ENCODE data around the gene TMEM62.

TMEM62 gene

DNA sequence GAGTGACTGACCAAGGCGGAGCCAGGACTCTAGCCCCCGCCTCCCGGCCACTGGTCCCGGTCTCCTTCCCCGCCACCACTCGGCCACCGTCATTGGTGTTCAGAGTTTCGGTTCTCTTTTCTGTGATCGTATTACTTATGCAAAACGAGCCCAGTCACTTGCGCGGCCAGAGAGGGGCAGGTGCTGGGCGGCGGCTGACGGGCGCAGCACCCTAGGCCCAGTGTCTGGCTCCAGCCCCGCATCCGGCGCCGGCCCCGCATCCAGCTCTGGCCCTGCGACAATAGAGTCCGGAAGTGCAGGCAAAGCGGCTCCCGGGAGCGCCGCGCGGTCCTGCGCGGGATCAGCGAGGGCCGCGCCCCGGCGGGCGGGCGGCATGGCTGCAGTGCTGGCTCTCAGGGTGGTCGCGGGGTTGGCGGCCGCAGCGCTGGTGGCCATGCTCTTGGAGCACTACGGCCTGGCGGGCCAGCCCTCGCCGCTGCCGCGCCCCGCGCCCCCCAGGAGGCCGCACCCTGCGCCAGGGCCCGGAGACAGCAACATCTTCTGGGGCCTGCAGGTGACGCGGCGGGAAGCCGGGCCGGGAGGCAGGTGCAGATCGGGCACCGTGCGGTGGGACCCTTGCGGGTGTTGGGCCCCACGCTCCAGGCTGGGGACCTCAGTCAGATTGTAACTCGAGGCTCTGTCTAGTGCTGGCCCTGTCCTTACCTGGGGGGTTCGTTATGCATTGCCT, at the start of gene TMEM62:
Gene TMEM62, plus strand, starts transcription at position 157 of the 727 bp plus-strand sequence. Its CDS starts 217 bp downstream, at position 374.
- peak; percentile 81 for DNase-seq (ENCODE audit: low spot score)

DNA sequence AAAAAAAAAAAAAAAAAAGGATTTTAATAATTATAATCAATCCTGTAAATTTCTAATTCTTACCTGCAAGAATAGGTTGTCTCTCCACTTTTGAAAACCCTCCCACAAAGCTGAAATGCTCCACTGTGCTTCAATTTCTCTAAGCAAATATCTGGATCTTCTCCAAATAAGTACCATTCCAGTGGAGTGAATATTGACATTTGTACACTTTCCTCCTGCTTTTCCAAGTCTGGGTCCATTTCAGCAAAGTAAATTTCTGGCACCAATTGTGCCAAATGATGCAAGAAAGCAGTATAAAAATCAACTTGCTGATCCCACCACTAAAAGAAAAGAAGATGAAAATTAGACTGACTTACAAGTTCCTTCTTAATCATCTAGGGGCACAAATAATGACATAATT, 47.5 kb upstream of the TMEM62 start:
- DNase-seq (ENCODE audit: low spot score): no peak

DNA sequence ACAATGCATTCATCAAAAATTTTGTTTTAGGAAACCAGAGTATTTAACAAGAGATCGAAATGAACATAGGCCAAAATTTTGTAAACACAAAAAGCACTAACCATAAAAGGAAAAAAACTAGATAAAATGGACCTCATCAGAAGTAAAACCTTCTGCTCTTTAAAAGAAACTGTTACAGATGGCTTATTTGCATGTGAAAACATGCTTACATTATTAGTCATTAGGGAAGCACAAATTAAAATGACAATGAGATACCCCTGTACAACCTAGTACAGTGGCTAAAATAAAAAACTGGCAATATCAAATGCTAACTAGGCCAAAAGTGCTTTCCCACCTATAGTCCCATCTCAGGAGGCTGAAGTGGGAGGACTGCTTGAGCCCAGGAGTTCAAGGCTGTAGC, 46.8 kb upstream of the TMEM62 start:
- DNase-seq (ENCODE audit: low spot score): no peak

- DNase-seq (ENCODE audit: low spot score): no peak
Measured at GRCh38 chr15:43091859-43092258, 41.5 kb upstream of the TMEM62 start.

- no peak for DNase-seq (ENCODE audit: low spot score)
Measured at GRCh38 chr15:43093026-43093425, 40.4 kb upstream of the TMEM62 start.

DNA sequence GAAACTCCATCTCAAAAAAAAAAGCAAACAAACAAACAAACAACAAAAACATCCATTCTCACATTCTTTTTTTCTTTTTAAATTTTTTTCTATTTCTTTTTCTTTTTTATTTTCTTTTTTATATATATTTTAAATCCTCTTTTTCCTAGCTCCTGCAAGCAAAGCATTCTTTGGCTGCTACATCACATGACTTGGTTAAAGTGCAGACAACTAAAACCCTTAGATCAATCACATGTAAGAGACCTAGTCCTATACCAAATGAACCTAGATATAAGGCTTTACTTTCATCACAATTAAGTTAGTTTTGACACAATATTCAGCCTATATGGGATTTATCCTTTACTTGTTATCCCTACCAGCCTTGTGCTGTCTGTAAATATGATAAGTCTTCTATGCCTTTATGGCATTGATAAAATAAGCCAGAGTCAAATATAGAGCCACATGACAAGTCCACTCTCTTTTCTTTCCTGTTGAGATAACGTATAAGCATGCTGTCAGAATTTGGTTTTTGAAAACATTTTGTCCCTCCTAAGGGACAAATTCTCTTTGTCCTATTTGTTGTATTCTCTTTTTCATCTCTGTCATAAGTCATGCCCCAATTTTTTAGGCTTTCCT, 38.9 kb upstream of the TMEM62 start:
- no peak for DNase-seq (ENCODE audit: low spot score)

DNA sequence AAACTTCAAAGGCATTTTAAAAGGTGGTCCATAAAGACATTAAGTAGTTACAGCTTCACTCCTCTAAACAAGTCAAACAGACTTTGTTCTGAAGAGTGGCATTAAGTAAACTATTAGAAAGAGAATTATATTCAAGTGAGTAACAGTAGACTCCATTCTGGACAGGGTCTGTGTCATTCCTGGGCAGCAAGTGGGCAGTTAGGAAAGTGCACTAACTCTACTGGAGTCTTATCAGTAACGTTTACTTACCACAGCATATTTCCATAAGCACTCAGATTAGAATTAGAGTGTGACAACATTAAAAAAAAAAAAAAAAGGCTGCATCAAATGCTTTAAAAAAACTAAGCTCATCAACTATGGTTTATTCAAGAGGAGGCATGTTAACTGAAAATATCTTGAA, 38.1 kb upstream of the TMEM62 start:
- DNase-seq (ENCODE audit: low spot score): no peak

DNA sequence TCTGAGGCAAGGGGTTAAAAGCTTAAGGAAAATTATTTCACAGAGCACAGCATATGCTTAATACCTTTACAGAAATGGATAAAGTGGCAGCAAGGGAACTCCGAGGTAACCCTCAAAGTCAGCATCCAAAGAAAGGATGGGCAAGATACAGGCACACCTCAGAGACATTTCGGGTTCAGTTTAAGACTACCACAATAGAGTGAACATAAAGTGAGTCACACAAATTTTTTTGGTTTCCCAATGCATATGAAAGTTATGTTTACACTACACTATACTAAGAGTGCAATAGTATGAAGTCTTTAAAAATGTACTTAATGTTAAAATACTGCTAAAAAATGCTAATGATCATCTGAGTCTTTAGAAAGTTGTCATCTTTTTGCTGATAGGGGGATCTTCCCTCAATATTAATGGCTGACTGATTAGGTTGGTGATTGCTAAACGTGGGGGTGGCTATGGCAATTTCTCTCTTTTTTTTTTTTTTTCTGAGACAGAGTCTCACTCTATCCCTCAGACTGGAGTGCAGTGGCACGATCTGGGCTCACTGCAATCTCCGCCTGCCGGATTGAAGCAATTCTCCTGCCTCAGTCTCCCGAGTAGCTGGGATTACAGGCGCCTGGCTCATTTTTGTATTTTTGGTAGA, 37.6 kb upstream of the TMEM62 start:
- DNase-seq (ENCODE audit: low spot score): no peak

DNA sequence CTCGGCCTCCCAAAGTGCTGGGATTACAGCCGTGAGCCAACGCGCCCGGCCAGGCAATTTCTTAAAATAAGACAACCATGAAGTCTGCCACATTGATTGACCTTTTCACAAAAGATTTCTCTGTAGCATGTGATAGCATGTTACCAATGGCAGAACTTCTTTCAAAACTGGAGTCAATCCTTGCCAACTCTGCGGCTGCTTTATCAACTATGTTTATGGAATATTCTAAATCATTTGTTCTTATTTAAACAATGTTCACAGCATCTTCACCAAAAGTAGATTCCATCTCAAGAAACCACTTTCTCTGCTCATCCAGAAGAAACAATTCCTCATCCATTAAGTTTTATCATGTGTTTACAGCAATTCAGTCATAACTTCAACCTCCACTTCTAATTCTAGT, 37.0 kb upstream of the TMEM62 start:
- no peak for DNase-seq (ENCODE audit: low spot score)

- no peak for DNase-seq (ENCODE audit: low spot score)
Measured at GRCh38 chr15:43099105-43099845, 34.1 kb upstream of the TMEM62 start.

GRCh38 chr15:43100971-43101370, 32.4 kb upstream of the TMEM62 start:
- DNase-seq (ENCODE audit: low spot score): no peak

DNA sequence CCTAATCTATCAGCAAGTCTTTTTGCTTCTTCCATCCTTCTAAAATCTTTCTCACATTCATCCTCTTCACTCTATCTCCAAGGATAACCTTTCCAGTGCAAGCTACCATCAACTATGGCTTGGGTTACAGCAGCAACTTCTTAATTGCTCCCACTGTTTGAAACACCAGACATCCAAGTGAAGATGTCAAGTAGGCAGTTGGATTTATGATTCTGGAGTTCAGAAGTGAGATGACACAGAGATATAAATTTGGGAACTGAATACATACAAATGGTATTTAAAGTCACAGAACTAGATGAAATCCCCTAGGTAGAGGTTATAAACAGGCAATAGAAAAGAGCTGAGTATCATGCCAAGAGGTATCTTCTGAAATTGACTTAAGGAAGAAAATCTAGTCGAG, 31.2 kb upstream of the TMEM62 start:
- no peak for DNase-seq (ENCODE audit: low spot score)

DNA sequence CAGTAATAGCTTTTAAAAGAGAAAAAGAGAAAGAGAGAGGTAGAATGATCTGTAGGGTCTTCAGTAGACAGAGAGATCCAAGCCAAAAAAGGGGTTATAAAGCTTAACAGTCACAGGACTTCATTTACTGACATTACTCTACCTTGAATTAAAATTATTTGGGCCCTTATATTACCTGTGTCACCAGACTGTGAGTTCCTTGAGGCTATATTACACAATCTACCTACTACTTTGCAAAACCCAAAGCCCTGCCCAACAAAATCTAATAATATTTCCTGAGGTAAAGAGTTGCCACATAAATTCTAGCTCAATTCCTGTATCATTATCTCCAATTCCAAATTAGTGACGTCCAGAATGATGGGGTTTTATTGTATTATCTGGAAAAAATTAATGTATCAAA, 29.5 kb upstream of the TMEM62 start:
- DNase-seq (ENCODE audit: low spot score): no peak

- no peak for DNase-seq (ENCODE audit: low spot score)
Measured at GRCh38 chr15:43104426-43104825, 29.0 kb upstream of the TMEM62 start.

DNA sequence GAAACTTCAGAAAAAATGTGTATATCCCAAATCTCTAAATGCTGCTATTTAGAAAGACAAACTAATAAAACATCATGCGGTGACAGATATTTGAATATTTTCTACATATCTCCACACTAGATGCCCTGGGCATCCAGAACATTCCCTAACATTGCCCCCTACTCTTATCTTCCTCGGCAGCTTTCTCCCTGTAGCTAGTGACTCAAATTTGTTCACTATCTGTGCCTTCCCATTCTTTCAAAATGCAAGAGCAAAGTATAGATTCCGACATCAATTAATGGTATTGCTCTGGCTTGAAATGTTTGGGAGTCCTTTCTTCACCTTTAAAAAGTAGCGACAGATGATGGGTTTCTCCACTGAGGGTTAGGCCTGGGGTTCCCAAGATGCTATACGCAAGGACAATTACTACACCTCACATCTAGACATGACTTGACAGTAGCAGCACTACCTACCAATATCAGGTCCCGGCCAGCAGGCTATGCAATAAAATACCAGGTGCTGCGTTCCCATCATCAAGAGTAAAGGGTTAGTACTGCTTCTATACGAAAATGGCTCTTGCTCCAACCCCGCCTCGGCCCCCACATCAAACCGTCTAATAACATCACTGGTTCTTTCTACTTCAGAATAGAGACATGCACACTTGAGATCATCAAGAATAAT, 28.2 kb upstream of the TMEM62 start:
- DNase-seq (ENCODE audit: low spot score): peak; percentile 49

- DNase-seq (ENCODE audit: low spot score): peak; percentile 92
Measured at GRCh38 chr15:43105778-43106485, 27.5 kb upstream of the TMEM62 start, which contains the start of gene UBR1. TSS of gene UBR1 (minus strand) at chr15:43106038. CDS start at chr15:43106022, 16 bp downstream.

- DNase-seq (ENCODE audit: low spot score): no peak
Measured at GRCh38 chr15:43106486-43106829, 26.9 kb upstream of the TMEM62 start.

GRCh38 chr15:43107751-43108150, 25.6 kb upstream of the TMEM62 start:
- DNase-seq (ENCODE audit: low spot score): no peak

- no peak for DNase-seq (ENCODE audit: low spot score)
Measured at GRCh38 chr15:43111354-43111753, 22.0 kb upstream of the TMEM62 start.

DNA sequence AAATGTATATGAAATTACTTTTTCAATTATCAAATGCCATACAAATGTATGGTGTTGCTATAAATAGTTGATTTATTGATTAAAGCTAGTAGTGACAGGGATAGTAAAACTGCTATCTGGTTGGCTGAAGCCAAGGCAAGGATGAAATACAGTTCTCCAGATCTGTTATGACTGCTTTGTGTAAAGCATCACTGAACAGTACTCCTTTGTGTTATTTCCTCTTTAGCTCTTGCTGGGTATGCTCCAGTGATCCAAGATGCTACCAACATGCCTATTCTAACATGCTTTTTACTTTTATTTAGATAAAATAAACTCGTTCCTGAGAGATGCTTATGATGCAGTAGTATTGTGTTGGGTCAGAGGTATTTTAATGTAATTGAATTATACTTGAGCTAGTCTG, 15.1 kb upstream of the TMEM62 start:
- no peak for DNase-seq (ENCODE audit: low spot score)

GRCh38 chr15:43118829-43119228, 14.6 kb upstream of the TMEM62 start:
- no peak for DNase-seq (ENCODE audit: low spot score)

GRCh38 chr15:43121863-43122262, 11.5 kb upstream of the TMEM62 start:
- DNase-seq (ENCODE audit: low spot score): no peak
